ENCODE data around the gene RTEL1. TPM values are rescaled to one million over a fixed set of nuclear protein-coding genes. Genes with fewer than 3 reads are reported as not detected.
A peak's percentile ranks its signal among the peaks of the same experiment; 100 is the strongest.

Gene RTEL1
- total RNA-seq, 5 donors from 2014 or later (not counting 1 experiment from before 2014, with no cell fraction given) = 30.7 to 41.6 (median 36.8) TPM

DNA sequence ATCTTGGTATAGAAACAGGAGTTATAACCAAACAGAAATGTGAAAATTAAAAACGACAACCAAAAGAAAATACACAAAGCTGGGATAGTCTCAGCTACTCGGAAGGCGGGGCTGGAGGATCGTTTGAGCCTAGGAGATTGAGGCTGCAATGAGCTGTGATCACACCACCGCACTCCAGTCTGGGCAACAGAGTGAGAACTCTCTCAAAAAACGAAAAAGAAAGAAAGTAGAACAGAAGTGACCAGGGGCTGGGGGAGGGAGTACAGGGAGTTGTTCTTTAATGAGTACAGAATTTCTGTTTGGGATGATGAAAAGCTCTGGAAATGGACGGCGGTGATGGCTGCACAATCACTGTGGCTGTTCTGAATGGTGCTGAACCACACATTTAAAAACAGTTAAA, 37.1 kb upstream of the RTEL1 start:
- Mint-ChIP-seq H3K4me3 (no peak overlapping the region), H3K27me3 (no peaks in the 10 kb centered on the region), H3K9me3 (no peaks in the 10 kb centered on the region), H3K27ac (no peak overlapping the region), H3K4me1 (peaks cover 28 to 35% (median 33%) of the 10 kb centered on the region in 3 donors), H3K36me3 (peaks cover 12% of the 10 kb centered on the region)
- Histone ChIP-seq H3K36me3 (ENCODE audit: control insufficient read depth in 2 of 2, extremely low read depth in 1 of 2, insufficient read depth in 1 of 2, low read length in 1 of 2) (peaks cover 19 to 35% of the 10 kb centered on the region in 2 donors), H3K27me3 (replicated peaks in 1 of 2; ENCODE audit: control insufficient read depth in 2 of 2, extremely low read depth in 1 of 2, insufficient read depth in 2 of 2, low read length in 1 of 2) (no peaks in the 10 kb centered on the region), H3K9me3 (no peaks in the 10 kb centered on the region), H3K27ac (ENCODE audit: low read length) (no peak overlapping the region), H3K4me3 (ENCODE audit: control insufficient read depth in 1 of 2, extremely low read depth in 1 of 2, low read length in 1 of 2) (no peak overlapping the region), H3K4me1 (ENCODE audit: control insufficient read depth in 1 of 2, extremely low read depth in 1 of 2, insufficient read depth in 2 of 2, low read length in 2 of 2) (peaks cover 4 to 17% of the 10 kb centered on the region in 2 experiments)
- ATAC-seq (replicated peaks in 1 of 4) (no peak), DNase-seq (no peak)
- CTCF ChIA-PET = interaction anchor here (0.6 to 0.7 kb wide), 2 partner anchors 622 to 1016 kb away, joined by 3 to 6 read pairs; no protein-coding TSS in a partner anchor
- WGBS (ENCODE audit: insufficient coverage) = 94% methylated on average over 3 of the region's 8 CpGs
- POLR2A ChIA-PET = no interaction called here

DNA sequence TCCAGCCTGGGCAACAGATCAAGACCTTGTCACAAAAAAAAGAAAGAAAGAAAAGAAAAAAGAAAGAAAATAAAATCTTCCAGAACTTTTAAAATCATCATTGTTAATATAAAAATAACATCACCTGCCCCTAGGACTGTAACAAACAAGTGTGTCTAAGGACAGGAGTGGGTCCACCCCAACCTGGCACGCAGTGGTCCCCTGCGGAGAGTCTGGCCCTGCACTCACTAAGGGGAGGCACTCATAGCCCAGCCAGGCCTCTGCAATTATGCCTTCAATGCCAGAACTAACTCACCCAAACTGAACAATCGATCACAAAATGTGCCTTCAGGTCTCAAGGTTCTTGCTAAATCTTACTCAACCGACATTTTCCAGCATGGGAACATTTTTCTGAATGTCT, 36.0 kb upstream of the RTEL1 start:
- DNase-seq = no peak
- no peaks in the 10 kb centered on the region for H3K9me3 ChIP-seq
- Mint-ChIP-seq H3K9me3 (no peaks in the 10 kb centered on the region), H3K4me3 (no peak overlapping the region), H3K4me1 (peaks cover 28 to 33% (median 31%) of the 10 kb centered on the region in 3 donors), H3K36me3 (peaks cover 7% of the 10 kb centered on the region), H3K27ac (peak overlapping the region in 1 of 2 donors; percentile 6), H3K27me3 (no peaks in the 10 kb centered on the region)
- peaks cover 12 to 26% of the 10 kb centered on the region in 2 donors for H3K36me3 ChIP-seq (ENCODE audit: control insufficient read depth in 2 of 2, extremely low read depth in 1 of 2, insufficient read depth in 1 of 2, low read length in 1 of 2)
- CTCF ChIA-PET = no interaction called here
- 100% methylated on average over 1 of the region's 4 CpGs for WGBS (ENCODE audit: insufficient coverage)
- H3K4me3 ChIP-seq (ENCODE audit: control insufficient read depth in 1 of 2, extremely low read depth in 1 of 2, low read length in 1 of 2) = no peak overlapping the region
- POLR2A ChIA-PET = no interaction called here
- no peaks in the 10 kb centered on the region for H3K27me3 ChIP-seq (replicated peaks in 1 of 2; ENCODE audit: control insufficient read depth in 2 of 2, extremely low read depth in 1 of 2, insufficient read depth in 2 of 2, low read length in 1 of 2)
- H3K4me1 ChIP-seq (ENCODE audit: control insufficient read depth in 1 of 2, extremely low read depth in 1 of 2, insufficient read depth in 2 of 2, low read length in 2 of 2) = peaks cover 4 to 18% of the 10 kb centered on the region in 2 experiments
- no peak for ATAC-seq (replicated peaks in 1 of 4)
- H3K27ac ChIP-seq (ENCODE audit: low read length) = no peak overlapping the region

DNA sequence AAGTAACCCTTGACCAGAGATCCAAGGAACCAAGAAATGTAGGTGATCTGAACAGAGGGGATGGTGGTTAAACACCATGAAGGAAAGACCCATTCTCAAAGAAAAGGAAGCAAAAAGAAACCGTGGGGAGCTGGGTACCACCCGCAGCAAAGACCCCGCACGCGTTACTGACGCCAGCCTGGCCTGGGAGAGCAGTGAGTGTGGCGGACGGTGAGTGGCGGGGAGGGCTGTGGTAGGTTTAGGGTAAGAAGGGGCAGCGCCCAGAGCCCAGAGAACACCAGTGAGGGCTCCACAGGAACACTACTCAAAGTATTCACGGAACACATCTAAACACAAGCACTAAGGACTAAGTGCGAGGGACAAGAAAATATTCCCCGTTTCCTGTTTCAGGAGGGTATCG, 35.4 kb upstream of the RTEL1 start:
- Mint-ChIP-seq H3K27ac (no peak overlapping the region), H3K4me1 (peaks cover 28 to 33% (median 31%) of the 10 kb centered on the region in 3 donors), H3K9me3 (no peaks in the 10 kb centered on the region), H3K36me3 (peaks cover 7% of the 10 kb centered on the region), H3K4me3 (no peak overlapping the region), H3K27me3 (no peaks in the 10 kb centered on the region)
- Histone ChIP-seq H3K9me3 (no peaks in the 10 kb centered on the region), H3K27ac (ENCODE audit: low read length) (no peak overlapping the region), H3K36me3 (ENCODE audit: control insufficient read depth in 2 of 2, extremely low read depth in 1 of 2, insufficient read depth in 1 of 2, low read length in 1 of 2) (peaks cover 12 to 19% of the 10 kb centered on the region in 2 donors), H3K4me1 (ENCODE audit: control insufficient read depth in 1 of 2, extremely low read depth in 1 of 2, insufficient read depth in 2 of 2, low read length in 2 of 2) (peaks cover 4 to 18% of the 10 kb centered on the region in 2 experiments), H3K27me3 (replicated peaks in 1 of 2; ENCODE audit: control insufficient read depth in 2 of 2, extremely low read depth in 1 of 2, insufficient read depth in 2 of 2, low read length in 1 of 2) (no peaks in the 10 kb centered on the region), H3K4me3 (ENCODE audit: control insufficient read depth in 1 of 2, extremely low read depth in 1 of 2, low read length in 1 of 2) (no peak overlapping the region)
- DNase-seq (no peak), ATAC-seq (replicated peaks in 1 of 4) (no peak)
- WGBS (ENCODE audit: insufficient coverage) = 93% methylated on average over 6 of the region's 14 CpGs
- CTCF ChIA-PET = no interaction called here
- POLR2A ChIA-PET = no interaction called here

DNA sequence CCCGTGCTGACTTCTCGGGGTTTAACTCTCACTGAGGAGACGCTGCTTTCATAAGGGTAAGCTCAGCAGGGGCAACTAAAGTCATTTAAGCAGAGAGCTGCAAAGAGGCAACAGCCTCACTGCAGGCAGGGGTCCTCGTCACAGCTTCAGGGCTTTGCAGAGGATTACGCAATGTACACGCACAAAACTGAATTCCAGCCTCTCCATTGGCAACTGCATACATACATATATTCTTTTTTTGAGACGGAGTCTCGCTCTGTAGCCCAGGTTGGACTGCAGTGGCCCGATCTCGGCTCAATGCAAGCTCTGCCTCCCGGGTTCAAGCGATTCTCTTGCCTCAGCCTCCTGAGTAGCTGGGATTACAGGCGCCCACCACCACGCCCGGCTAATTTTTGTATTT, 33.6 kb upstream of the RTEL1 start:
- DNase-seq (peak in 1 of 35 experiments; percentile 33), ATAC-seq (replicated peaks in 1 of 4) (no peak)
- 100% methylated on average over 3 of the region's 15 CpGs for WGBS (ENCODE audit: insufficient coverage)
- Histone ChIP-seq H3K27ac (ENCODE audit: low read length) (no peak overlapping the region), H3K36me3 (ENCODE audit: control insufficient read depth in 2 of 2, extremely low read depth in 1 of 2, insufficient read depth in 1 of 2, low read length in 1 of 2) (peaks cover 0 to 10% of the 10 kb centered on the region in 2 donors), H3K4me1 (ENCODE audit: control insufficient read depth in 1 of 2, extremely low read depth in 1 of 2, insufficient read depth in 2 of 2, low read length in 2 of 2) (peaks cover 5 to 33% of the 10 kb centered on the region in 2 experiments), H3K4me3 (ENCODE audit: control insufficient read depth in 1 of 2, extremely low read depth in 1 of 2, low read length in 1 of 2) (no peak overlapping the region), H3K27me3 (replicated peaks in 1 of 2; ENCODE audit: control insufficient read depth in 2 of 2, extremely low read depth in 1 of 2, insufficient read depth in 2 of 2, low read length in 1 of 2) (no peaks in the 10 kb centered on the region), H3K9me3 (no peaks in the 10 kb centered on the region)
- peak overlapping the region in 2 of 3 donors; percentile 9 to 21 for H3K4me3 Mint-ChIP-seq
- peaks cover 41 to 46% (median 42%) of the 10 kb centered on the region in 3 donors for H3K4me1 Mint-ChIP-seq
- ChIA-PET POLR2A (no interaction called here), CTCF (interaction anchor here in 1 of 2 donors (1.0 kb wide), 1 partner anchor 18 kb away, joined by 6 read pairs; no protein-coding TSS in a partner anchor)
- H3K9me3 Mint-ChIP-seq = no peaks in the 10 kb centered on the region
- peaks cover 10% of the 10 kb centered on the region for H3K36me3 Mint-ChIP-seq
- no peaks in the 10 kb centered on the region for H3K27me3 Mint-ChIP-seq
- peak overlapping the region in 1 of 2 donors; percentile 61 for H3K27ac Mint-ChIP-seq

DNA sequence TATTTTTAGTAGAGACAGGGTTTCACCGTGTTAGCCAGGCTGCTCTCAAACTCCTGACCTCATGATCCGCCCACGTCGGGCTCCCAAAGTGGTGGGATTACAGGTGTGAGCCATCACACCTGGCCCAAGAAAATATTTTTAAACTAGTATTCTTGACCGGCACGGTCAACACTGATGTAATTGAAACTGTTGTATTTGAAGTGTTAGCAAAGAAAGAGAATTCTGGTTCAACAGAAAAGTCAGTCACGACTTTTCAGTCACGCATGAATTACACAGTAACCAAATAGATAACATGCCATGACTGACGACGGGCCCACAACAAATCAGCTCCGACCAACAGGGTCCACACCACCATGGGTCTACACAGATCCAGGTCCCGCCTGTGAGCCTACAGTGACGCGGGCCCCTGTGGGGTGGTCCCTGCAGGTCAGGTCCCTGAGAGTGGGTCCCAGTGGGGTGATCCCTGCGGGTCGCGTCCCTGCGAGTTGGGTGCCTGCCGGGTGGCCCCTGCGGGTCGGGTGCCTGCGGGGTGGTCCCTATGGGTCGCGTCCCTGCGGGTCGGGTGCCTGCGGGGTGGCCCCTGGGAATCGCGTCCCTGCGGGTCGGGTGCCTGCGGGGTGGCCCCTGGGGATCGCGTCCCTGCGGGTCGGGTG, 32.2 kb upstream of the RTEL1 start:
- peak overlapping the region; percentile 61 for H3K27ac ChIP-seq (ENCODE audit: low read length)
- 1% methylated on average over 25 of the region's 36 CpGs for WGBS (ENCODE audit: insufficient coverage)
- ATAC-seq (replicated peaks in 1 of 4) = no peak
- Mint-ChIP-seq H3K4me3 (peak overlapping the region; percentile 71 to 81 (median 75)), H3K27ac (peak overlapping the region; percentile 91 to 97), H3K9me3 (no peaks in the 10 kb centered on the region), H3K27me3 (no peaks in the 10 kb centered on the region), H3K4me1 (peaks cover 40 to 48% (median 47%) of the 10 kb centered on the region in 3 donors), H3K36me3 (peaks cover 13% of the 10 kb centered on the region)
- ChIA-PET POLR2A (no interaction called here), CTCF (no interaction called here)
- DNase-seq = peak in 5 of 35 experiments; percentile 5 to 46 (median 25)
- peak overlapping the region; percentile 40 to 66 for H3K4me3 ChIP-seq (ENCODE audit: control insufficient read depth in 1 of 2, extremely low read depth in 1 of 2, low read length in 1 of 2)
- peaks cover 7 to 41% of the 10 kb centered on the region in 2 experiments for H3K4me1 ChIP-seq (ENCODE audit: control insufficient read depth in 1 of 2, extremely low read depth in 1 of 2, insufficient read depth in 2 of 2, low read length in 2 of 2)
- peaks cover 0 to 8% of the 10 kb centered on the region in 2 donors for H3K36me3 ChIP-seq (ENCODE audit: control insufficient read depth in 2 of 2, extremely low read depth in 1 of 2, insufficient read depth in 1 of 2, low read length in 1 of 2)
- H3K9me3 ChIP-seq = no peaks in the 10 kb centered on the region
- H3K27me3 ChIP-seq (replicated peaks in 1 of 2; ENCODE audit: control insufficient read depth in 2 of 2, extremely low read depth in 1 of 2, insufficient read depth in 2 of 2, low read length in 1 of 2) = no peaks in the 10 kb centered on the region

DNA sequence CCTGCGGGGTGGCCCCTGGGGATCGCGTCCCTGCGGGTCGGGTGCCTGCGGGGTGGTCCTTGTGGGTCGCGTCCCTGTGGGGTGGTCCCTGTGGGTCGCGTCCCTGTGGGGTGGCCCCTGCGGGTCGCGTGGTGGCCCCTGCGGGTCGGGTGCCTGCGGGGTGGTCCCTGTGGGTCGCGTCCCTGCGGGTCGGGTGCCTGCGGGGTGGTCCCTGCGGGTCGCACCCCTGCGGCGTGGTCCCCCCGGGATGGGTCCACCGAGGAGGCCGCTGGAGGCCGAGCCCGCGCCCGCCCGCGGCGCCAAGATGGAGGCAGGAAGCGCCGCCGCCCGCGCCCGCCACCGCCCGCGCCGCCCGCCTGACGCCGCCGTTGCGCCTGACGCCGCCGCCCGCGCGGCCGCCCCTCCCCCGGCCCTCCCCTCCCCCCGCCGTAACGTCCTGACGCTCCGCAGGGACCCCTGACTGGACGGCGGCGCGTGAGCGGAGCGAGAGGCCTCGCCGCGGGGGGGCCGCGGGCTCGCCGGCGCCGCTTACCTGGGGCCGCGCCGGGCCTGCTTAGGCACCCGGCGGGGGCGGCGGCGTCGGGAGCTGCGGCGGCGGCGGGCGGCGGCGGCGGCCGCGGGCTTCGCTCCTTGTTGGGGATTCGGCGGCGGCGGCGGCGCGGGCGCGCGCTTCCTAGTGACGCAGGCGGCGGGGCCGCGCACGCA, 31.5 kb upstream of the RTEL1 start, which contains the start of gene GMEB2:
Gene GMEB2, minus strand, starts transcription at position 678 of the 705 bp plus-strand sequence. CDS start 7,704 bp downstream, outside the sequence.
- no peaks in the 10 kb centered on the region for H3K27me3 Mint-ChIP-seq
- H3K27ac ChIP-seq (ENCODE audit: low read length) = peak within 1 kb of the TSS; percentile 69
- H3K4me3 ChIP-seq (ENCODE audit: control insufficient read depth in 1 of 2, extremely low read depth in 1 of 2, low read length in 1 of 2) = peak within 1 kb of the TSS; percentile 84 to 98
- ChIA-PET CTCF (interaction anchor here in 1 of 2 donors (0.6 to 1.7 kb wide), 3 partner anchors 8 to 15 kb away, joined by 3 to 9 read pairs (median 4); no protein-coding TSS in a partner anchor), POLR2A (interaction anchor here in 1 of 2 donors (1.2 kb wide), 1 partner anchor 15 kb away, joined by 21 read pairs; no protein-coding TSS in a partner anchor)
- H3K36me3 Mint-ChIP-seq = peaks cover 13% of the 10 kb centered on the region
- under 1% methylated on average over 76 of the region's 114 CpGs for WGBS (ENCODE audit: insufficient coverage)
- H3K27ac Mint-ChIP-seq = peak within 1 kb of the TSS; percentile 97 to 99
- no peaks in the 10 kb centered on the region for H3K9me3 ChIP-seq
- H3K9me3 Mint-ChIP-seq = no peaks in the 10 kb centered on the region
- H3K4me1 Mint-ChIP-seq = peaks cover 43 to 50% (median 50%) of the 10 kb centered on the region in 3 donors
- peak within 1 kb of the TSS; percentile 98 to 99 (median 99) for H3K4me3 Mint-ChIP-seq
- H3K27me3 ChIP-seq (replicated peaks in 1 of 2; ENCODE audit: control insufficient read depth in 2 of 2, extremely low read depth in 1 of 2, insufficient read depth in 2 of 2, low read length in 1 of 2) = no peaks in the 10 kb centered on the region
- DNase-seq (peak in 29 of 35 experiments; percentile 29 to 96 (median 62)), ATAC-seq (replicated peaks in 1 of 4) (peak; percentile 60 to 72 (median 69))
- peaks cover 11 to 48% of the 10 kb centered on the region in 2 experiments for H3K4me1 ChIP-seq (ENCODE audit: control insufficient read depth in 1 of 2, extremely low read depth in 1 of 2, insufficient read depth in 2 of 2, low read length in 2 of 2)
- peaks cover 0 to 8% of the 10 kb centered on the region in 2 donors for H3K36me3 ChIP-seq (ENCODE audit: control insufficient read depth in 2 of 2, extremely low read depth in 1 of 2, insufficient read depth in 1 of 2, low read length in 1 of 2)

Measured in T-cell (primary cell).